HepG2 (cell line): ENCODE data around the gene SPATA33. TPM values are rescaled to one million over a fixed set of nuclear protein-coding genes. Genes with fewer than 3 reads are reported as not detected.

Source experiments
- ARHGAP35 ChIP-seq: sonication (generic); formaldehyde crosslinking; IDR thresholded peaks from 2 replicates; pipeline ENCODE4 v1.9.0; 2022; ENCODE audit warnings: mild to moderate bottlenecking, inconsistent platforms, moderate library complexity, missing genetic modification reagents, borderline replicate concordance
- BHLHE40 ChIP-seq: IDR thresholded peaks from 2 replicates; pipeline ENCODE4 v1.6.1; 2011; ENCODE audit warnings: low read length, improper control_type of control experiment
- CBX5 ChIP-seq: sonication (generic); formaldehyde crosslinking; IDR thresholded peaks from 2 replicates; pipeline ENCODE4 v1.4.0; 2020; ENCODE audit warnings: missing genetic modification reagents, borderline replicate concordance
- DNMT1 ChIP-seq: sonication (generic); formaldehyde crosslinking; IDR thresholded peaks from 2 replicates; pipeline ENCODE4 v1.5.1; 2020; ENCODE audit warnings: mild to moderate bottlenecking, missing genetic modification reagents
- EP300 ChIP-seq, 3 experiments: sonication (generic) in 1 of 3; formaldehyde crosslinking in 1 of 3; IDR thresholded peaks; 2 replicates each; pipeline versions ENCODE4 v1.5.1 to v1.6.1; 2011 to 2020; ENCODE audit warnings: low read depth in 2 of 3, low read length in 2 of 3, borderline replicate concordance in 1 of 3, improper control_type of control experiment in 1 of 3, mild to moderate bottlenecking in 1 of 3, missing genetic modification reagents in 1 of 3, moderate library complexity in 1 of 3
- EZH2 ChIP-seq: conservative IDR thresholded peaks from 2 replicates; pipeline ENCODE4 v1.6.1; 2012; ENCODE audit warnings: mild to moderate bottlenecking, low read depth, low read length, moderate library complexity
- FOXC1 ChIP-seq: sonication (generic); formaldehyde crosslinking; IDR thresholded peaks from 2 replicates; pipeline ENCODE4 v1.8.0; 2022; ENCODE audit warnings: mild to moderate bottlenecking, missing genetic modification reagents, borderline replicate concordance
- HNRNPH1 ChIP-seq: fragments of 200-400 bp; formaldehyde crosslinking; optimal IDR thresholded peaks from 2 replicates; pipeline ENCODE3; 2017; ENCODE audit warnings: mild to moderate bottlenecking, low read depth, low read length
- MAFF ChIP-seq: IDR thresholded peaks from 2 replicates; pipeline ENCODE4 v1.6.1; 2011; ENCODE audit warnings: low read depth, low read length, improper control_type of control experiment
- PCBP1 ChIP-seq: fragments of 200-400 bp; formaldehyde crosslinking; IDR thresholded peaks from 2 replicates; pipeline ENCODE4 v1.6.1; 2017; ENCODE audit warnings: mild to moderate bottlenecking, low read depth, low read length, borderline replicate concordance
- RXRB ChIP-seq: IDR thresholded peaks from 2 replicates; pipeline ENCODE4 v1.6.1; 2016; ENCODE audit warnings: borderline replicate concordance, missing genetic modification reagents, missing compliant biosample characterization
- SRSF4 ChIP-seq: fragments of 200-400 bp; formaldehyde crosslinking; IDR thresholded peaks from one replicate; pipeline ENCODE4 v1.6.1; 2018; ENCODE audit warnings: mild to moderate bottlenecking, low read depth, low read length, moderate library complexity; ENCODE audit not compliant: poor library complexity, severe bottlenecking
- TFDP1 ChIP-seq: IDR thresholded peaks from 2 replicates; pipeline ENCODE4 v1.6.1; 2016; ENCODE audit warnings: missing compliant biosample characterization, missing genetic modification reagents, borderline replicate concordance
- TSC22D2 ChIP-seq: sonication (generic); formaldehyde crosslinking; IDR thresholded peaks from 2 replicates; pipeline ENCODE4 v1.5.1; 2020; ENCODE audit warnings: missing genetic modification reagents, mild to moderate bottlenecking, borderline replicate concordance
- ZNF143 ChIP-seq: sonication (generic); formaldehyde crosslinking; IDR thresholded peaks from 2 replicates; pipeline ENCODE4 v1.4.0; 2020; ENCODE audit warnings: missing genetic modification reagents
- ZNF557 ChIP-seq: sonication (generic); formaldehyde crosslinking; IDR thresholded peaks from 2 replicates; pipeline ENCODE4 v1.4.0; 2020; ENCODE audit warnings: missing genetic modification reagents
- ZNF709 ChIP-seq: sonication (generic); formaldehyde crosslinking; IDR thresholded peaks from 2 replicates; pipeline ENCODE4 v1.5.0; 2020; ENCODE audit warnings: mild to moderate bottlenecking, missing genetic modification reagents
- ZSCAN22 ChIP-seq: sonication (generic); formaldehyde crosslinking; IDR thresholded peaks from 2 replicates; pipeline ENCODE4 v1.4.0; 2020; ENCODE audit warnings: mild to moderate bottlenecking, missing genetic modification reagents
- ZZZ3 ChIP-seq: sonication (generic); formaldehyde crosslinking; IDR thresholded peaks from 2 replicates; pipeline ENCODE4 v1.4.0; 2020; ENCODE audit warnings: missing genetic modification reagents, mild to moderate bottlenecking, borderline replicate concordance
- polyA plus RNA-seq, 8 experiments: library from polyadenylated mRNA; depleted of rRNA in 3 of 8; stranded (reverse) in 7 of 8; unstranded in 1 of 8; fragments of >200 nt; fragmentation: Illumina TruSeq in 4 of 8; extraction: Trizol in 4 of 8; gene quantifications; 2 replicates each; pipeline versions ENCODE4 v1.2.1 to v1.2.3, GENCODE V29; 2011 to 2016; ENCODE audit warnings: low read depth in 4 of 8, missing spikeins in 1 of 8, mixed read lengths in 1 of 8; ENCODE audit not compliant: insufficient read depth in 1 of 8
- total RNA-seq, 5 experiments: library from RNA; depleted of rRNA; stranded (reverse); fragments of >200 nt; fragmentation: Illumina TruSeq; extraction: Trizol; gene quantifications; 2 replicates each; pipeline ENCODE4 v1.2.3, GENCODE V29; 2016; ENCODE audit warnings: low read depth in 1 of 5
- TF ChIP-seq, protein P1 (sequence below): sonication (generic); formaldehyde crosslinking; IDR thresholded peaks from 2 replicates; pipeline ENCODE4 v1.5.1; 2020; ENCODE audit warnings: missing genetic modification reagents, mild to moderate bottlenecking, borderline replicate concordance
- TF ChIP-seq, protein P2 (sequence below): sonication (generic); formaldehyde crosslinking; IDR thresholded peaks from 2 replicates; pipeline ENCODE4 v1.8.1; 2023; ENCODE audit warnings: mild to moderate bottlenecking, missing genetic modification reagents
- TF ChIP-seq, protein P3 (sequence below): sonication (generic); formaldehyde crosslinking; IDR thresholded peaks from 2 replicates; pipeline ENCODE4 v1.4.0; 2020; ENCODE audit warnings: missing genetic modification reagents

SPATA33 gene
- total and polyA plus RNA-seq, 2 of the 13 experiments (the other 11 are each of a cell fraction or from before 2014, with no cell fraction given) = 5.7 to 11.0 TPM

- no peak for TF ChIP-seq EZH2
- TF ChIP-seq DNMT1 (CRISPR knock-in tag) = peak; percentile 79; the same call in 1 of the 2 replicates
- peak; percentile 89 for TF ChIP-seq ARHGAP35 (CRISPR knock-in tag)
- no peak for TF ChIP-seq PCBP1
- peak; percentile 92; the same call in 1 of the 2 replicates for TF ChIP-seq TFDP1 (CRISPR knock-in tag)
- TF ChIP-seq HNRNPH1 = peak; percentile 36
- no peak for TF ChIP-seq SRSF4
- TF ChIP-seq ZNF557 = peak; percentile 97
- TF ChIP-seq, protein P1, sequence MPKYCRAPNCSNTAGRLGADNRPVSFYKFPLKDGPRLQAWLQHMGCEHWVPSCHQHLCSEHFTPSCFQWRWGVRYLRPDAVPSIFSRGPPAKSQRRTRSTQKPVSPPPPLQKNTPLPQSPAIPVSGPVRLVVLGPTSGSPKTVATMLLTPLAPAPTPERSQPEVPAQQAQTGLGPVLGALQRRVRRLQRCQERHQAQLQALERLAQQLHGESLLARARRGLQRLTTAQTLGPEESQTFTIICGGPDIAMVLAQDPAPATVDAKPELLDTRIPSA (CRISPR knock-in tag) = peak; percentile 93; the same call in 1 of the 2 replicates
- TF ChIP-seq, protein P2, sequence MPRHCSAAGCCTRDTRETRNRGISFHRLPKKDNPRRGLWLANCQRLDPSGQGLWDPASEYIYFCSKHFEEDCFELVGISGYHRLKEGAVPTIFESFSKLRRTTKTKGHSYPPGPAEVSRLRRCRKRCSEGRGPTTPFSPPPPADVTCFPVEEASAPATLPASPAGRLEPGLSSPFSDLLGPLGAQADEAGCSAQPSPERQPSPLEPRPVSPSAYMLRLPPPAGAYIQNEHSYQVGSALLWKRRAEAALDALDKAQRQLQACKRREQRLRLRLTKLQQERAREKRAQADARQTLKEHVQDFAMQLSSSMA (CRISPR knock-in tag) = peak; percentile 51; the same call in 1 of the 2 replicates
- TF ChIP-seq EP300 (IDR thresholded peaks at IDR 0.05; ENCODE audit: low read depth in 2 of 2, low read length in 2 of 2) = peak in 1 of 2 experiments; percentile 92; a peak in 3 of 4 replicates
- TF ChIP-seq EP300 (CRISPR knock-in tag; IDR thresholded peaks at IDR 0.05; ENCODE audit: borderline replicate concordance) = peak; percentile 86
- TF ChIP-seq ZNF709 (CRISPR knock-in tag) = peak; percentile 97; the same call in 1 of the 2 replicates
- TF ChIP-seq, protein P3, sequence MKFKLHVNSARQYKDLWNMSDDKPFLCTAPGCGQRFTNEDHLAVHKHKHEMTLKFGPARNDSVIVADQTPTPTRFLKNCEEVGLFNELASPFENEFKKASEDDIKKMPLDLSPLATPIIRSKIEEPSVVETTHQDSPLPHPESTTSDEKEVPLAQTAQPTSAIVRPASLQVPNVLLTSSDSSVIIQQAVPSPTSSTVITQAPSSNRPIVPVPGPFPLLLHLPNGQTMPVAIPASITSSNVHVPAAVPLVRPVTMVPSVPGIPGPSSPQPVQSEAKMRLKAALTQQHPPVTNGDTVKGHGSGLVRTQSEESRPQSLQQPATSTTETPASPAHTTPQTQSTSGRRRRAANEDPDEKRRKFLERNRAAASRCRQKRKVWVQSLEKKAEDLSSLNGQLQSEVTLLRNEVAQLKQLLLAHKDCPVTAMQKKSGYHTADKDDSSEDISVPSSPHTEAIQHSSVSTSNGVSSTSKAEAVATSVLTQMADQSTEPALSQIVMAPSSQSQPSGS (CRISPR knock-in tag) = peak; percentile 95; the same call in 1 of the 2 replicates
- peak; percentile 91 for TF ChIP-seq BHLHE40
- peak; percentile 96 for TF ChIP-seq TSC22D2 (CRISPR knock-in tag)
- TF ChIP-seq ZSCAN22 (CRISPR knock-in tag) = peak; percentile 82; the same call in 1 of the 2 replicates
- peak; percentile 97; the same call in 1 of the 2 replicates for TF ChIP-seq FOXC1 (CRISPR knock-in tag)
- peak; percentile 94 for TF ChIP-seq RXRB (CRISPR knock-in tag)
- TF ChIP-seq CBX5 (CRISPR knock-in tag) = peak; percentile 93; the same call in 1 of the 2 replicates
- TF ChIP-seq MAFF = no peak
- TF ChIP-seq ZNF143 (CRISPR knock-in tag) = peak; percentile 66
- peak; percentile 91 for TF ChIP-seq ZZZ3 (CRISPR knock-in tag)
Measured at GRCh38 chr16:89687092-89687940, 29.7 kb downstream of the SPATA33 start (continued).
